ENCODE data around the gene PSENEN. TPM values are rescaled to one million over a fixed set of nuclear protein-coding genes. Genes with fewer than 3 reads are reported as not detected.

The PSENEN gene
- total and polyA plus RNA-seq, 11 donors: 25.2 to 95.1 (median 42.3) TPM

DNA sequence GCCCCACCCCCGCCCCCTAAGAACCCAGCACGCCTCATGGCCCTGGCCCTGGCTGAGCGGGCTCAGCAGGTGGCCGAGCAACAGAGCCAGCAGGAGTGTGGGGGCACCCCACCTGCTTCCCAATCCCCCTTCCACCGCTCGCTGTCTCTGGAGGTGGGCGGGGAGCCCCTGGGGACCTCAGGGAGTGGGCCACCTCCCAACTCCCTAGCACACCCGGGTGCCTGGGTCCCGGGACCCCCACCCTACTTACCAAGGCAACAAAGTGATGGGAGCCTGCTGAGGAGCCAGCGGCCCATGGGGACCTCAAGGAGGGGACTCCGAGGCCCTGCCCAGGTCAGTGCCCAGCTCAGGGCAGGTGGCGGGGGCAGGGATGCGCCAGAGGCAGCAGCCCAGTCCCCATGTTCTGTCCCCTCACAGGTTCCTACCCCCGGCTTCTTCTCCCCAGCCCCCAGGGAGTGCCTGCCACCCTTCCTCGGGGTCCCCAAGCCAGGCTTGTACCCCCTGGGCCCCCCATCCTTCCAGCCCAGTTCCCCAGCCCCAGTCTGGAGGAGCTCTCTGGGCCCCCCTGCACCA is 41.9 kb downstream of the PSENEN start:
- intact Hi-C loops (cut with DNase I): loop anchor here in 1 of 10 donors (10.0 kb wide), 1 partner anchor 87 kb away; no protein-coding TSS in a partner anchor
- Histone ChIP-seq H3K4me1 (no peaks in the 10 kb centered on the region), H3K4me3 (no peak overlapping the region), H3K36me3 (peaks cover 0 to 15% (median 1%) of the 10 kb centered on the region in 9 donors), H3K27me3 (no peaks in the 10 kb centered on the region), H3K27ac (no peak overlapping the region), H3K9me3 (no peaks in the 10 kb centered on the region)
- no peak for DNase-seq
- TF ChIP-seq POLR2A (IDR thresholded peaks at IDR 0.05): no peak
- TF ChIP-seq, protein P1, sequence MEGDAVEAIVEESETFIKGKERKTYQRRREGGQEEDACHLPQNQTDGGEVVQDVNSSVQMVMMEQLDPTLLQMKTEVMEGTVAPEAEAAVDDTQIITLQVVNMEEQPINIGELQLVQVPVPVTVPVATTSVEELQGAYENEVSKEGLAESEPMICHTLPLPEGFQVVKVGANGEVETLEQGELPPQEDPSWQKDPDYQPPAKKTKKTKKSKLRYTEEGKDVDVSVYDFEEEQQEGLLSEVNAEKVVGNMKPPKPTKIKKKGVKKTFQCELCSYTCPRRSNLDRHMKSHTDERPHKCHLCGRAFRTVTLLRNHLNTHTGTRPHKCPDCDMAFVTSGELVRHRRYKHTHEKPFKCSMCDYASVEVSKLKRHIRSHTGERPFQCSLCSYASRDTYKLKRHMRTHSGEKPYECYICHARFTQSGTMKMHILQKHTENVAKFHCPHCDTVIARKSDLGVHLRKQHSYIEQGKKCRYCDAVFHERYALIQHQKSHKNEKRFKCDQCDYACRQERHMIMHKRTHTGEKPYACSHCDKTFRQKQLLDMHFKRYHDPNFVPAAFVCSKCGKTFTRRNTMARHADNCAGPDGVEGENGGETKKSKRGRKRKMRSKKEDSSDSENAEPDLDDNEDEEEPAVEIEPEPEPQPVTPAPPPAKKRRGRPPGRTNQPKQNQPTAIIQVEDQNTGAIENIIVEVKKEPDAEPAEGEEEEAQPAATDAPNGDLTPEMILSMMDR (IDR thresholded peaks at IDR 0.05): no peak
- no peak for ATAC-seq
- 91 to 98% (median 95%) methylated on average over 6 to 15 of the region's 15 CpGs for WGBS, 4 donors

DNA sequence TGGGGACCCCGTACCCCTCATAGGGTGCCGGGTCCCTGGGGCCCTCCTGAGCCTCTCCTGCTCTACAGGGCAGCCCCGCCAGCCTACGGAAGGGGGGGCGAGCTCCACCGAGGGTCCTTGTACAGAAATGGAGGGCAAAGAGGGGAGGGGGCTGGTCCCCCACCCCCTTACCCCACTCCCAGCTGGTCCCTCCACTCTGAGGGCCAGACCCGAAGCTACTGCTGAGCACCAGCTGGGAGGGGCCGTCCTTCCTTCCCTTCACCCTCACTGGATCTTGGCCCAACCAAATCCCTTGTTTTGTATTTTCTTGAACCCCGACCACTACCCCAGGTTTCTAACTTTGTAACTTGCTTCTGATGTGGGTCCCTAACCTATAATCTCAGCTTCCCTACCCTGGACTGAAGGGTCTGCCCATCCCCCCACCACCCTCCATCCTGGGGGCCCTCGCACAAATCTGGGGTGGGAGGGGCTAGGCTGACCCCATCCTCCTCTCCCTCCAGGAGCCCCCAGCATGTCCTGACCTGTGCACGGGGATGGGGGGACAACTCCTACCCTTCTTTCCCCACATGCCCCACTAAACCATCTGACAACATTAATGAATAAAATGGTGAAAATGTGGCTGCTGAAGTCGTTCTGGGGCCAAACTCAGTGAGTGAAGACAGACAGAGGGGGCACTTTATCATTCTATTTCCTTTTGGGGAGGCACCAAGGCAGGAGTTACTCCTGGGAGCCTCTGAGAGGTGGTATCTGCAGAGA is 42.9 kb downstream of the PSENEN start:
- H3K4me3 ChIP-seq: no peak overlapping the region
- TF ChIP-seq, protein P1 (IDR thresholded peaks at IDR 0.05): no peak
- no peak for TF ChIP-seq POLR2A (IDR thresholded peaks at IDR 0.05)
- H3K27me3 ChIP-seq: no peaks in the 10 kb centered on the region
- intact Hi-C loops (cut with DNase I): loop anchor here in 1 of 10 donors (10.0 kb wide), 1 partner anchor 86 kb away; no protein-coding TSS in a partner anchor
- H3K4me1 ChIP-seq: no peaks in the 10 kb centered on the region
- ATAC-seq: no peak
- no peak overlapping the region for H3K27ac ChIP-seq
- no peak for DNase-seq
- peaks cover 0 to 8% (median 0%) of the 10 kb centered on the region in 9 donors for H3K36me3 ChIP-seq
- 82 to 87% (median 84%) methylated on average over 12 of the region's 12 CpGs for WGBS, 4 donors
- H3K9me3 ChIP-seq: no peaks in the 10 kb centered on the region

DNA sequence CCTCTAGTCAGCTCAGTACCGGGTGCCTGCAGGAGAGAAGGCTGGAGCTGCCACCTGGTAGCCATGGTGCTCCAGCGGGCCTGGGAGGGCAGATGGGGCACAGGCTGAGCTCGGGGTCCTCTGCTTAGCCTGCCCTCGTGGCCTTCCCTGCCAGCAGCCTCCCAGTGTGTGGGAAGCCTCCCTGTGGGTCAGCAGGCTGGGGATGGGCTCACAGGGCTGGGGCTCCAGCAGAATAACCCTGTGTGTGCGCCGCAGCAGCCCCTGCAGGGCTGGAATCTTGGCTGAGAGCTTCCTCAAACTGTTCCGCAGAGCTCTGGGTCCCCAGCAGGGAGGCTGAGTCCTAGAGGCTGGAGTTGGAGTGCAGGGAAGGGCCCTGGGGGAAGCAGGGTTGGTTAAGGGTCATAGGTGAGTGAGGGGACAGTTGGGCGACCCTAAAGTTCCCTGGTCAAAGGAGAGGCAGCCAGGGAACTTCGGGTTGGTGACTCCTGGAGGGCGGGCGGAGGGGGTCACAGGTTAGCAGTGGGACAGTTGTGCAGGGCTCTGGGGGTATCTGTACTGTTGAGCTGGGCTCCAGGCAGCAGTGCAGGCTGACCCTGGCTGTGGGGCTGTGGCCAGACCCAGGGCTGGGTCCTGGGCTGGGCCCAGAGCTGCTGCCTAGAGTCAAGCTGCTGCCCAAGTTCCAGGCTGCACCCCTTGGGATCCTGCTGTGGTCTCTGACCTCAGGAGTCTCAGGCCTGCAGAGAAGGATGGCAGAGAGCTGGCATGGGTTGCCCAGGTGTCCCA is 43.9 kb downstream of the PSENEN start:
- H3K27ac ChIP-seq: no peak overlapping the region
- no peak overlapping the region for H3K4me3 ChIP-seq
- TF ChIP-seq, protein P1 (IDR thresholded peaks at IDR 0.05): no peak
- TF ChIP-seq POLR2A (IDR thresholded peaks at IDR 0.05): no peak
- no peak for ATAC-seq
- intact Hi-C loops (cut with DNase I): loop anchor here in 1 of 10 donors (10.0 kb wide), 1 partner anchor 85 kb away; no protein-coding TSS in a partner anchor
- WGBS, 4 donors: 82 to 91% (median 86%) methylated on average over 6 to 11 of the region's 11 CpGs
- H3K4me1 ChIP-seq: no peaks in the 10 kb centered on the region
- H3K27me3 ChIP-seq: no peaks in the 10 kb centered on the region
- DNase-seq: no peak
- H3K36me3 ChIP-seq: peaks cover 0 to 8% (median 0%) of the 10 kb centered on the region in 9 donors
- H3K9me3 ChIP-seq: no peaks in the 10 kb centered on the region
